ENCODE data around the gene APBB2.
A peak's percentile ranks its signal among the peaks of the same experiment; 100 is the strongest.

Gene APBB2

DNA sequence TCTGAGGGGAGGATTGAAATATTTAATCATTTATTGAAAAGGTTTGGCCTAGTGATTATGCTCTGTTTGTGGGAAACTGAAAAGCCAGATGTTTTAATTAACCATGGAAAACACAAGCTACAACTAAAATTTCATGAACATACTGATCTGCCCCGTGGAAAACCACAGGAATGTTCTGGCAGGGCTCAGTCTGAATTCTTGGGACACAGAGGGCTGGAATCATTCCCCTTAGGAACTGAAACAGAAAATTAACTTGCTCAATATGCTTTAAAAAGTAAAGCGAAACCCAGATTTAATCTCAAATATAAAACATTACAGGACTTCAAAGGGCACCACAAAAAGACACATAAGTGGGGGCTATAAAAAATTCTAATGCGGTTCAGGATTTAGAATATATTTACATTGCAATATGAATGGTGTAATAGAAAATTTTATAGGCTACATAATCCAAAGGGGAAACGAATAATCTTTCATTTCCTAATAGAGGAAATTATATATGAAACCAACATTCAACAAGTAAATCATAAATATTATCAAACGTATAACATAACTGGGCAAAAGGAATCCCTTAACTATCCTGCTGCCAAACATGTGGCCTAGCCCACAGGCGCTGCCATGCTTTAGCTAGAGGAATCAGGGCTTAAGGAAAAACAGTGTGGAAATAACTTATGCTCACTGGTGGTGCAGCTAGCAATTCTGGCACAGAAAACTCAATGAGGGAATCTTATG is 70.9 kb downstream of the APBB2 start:
- no peaks in the 10 kb centered on the region for H3K9me3 ChIP-seq (ENCODE audit: severe bottlenecking)
- no peak overlapping the region for H3K4me3 ChIP-seq (ENCODE audit: severe bottlenecking)
- H3K4me1 ChIP-seq (ENCODE audit: insufficient read depth, poor library complexity, severe bottlenecking) = peaks cover 63% of the 10 kb centered on the region
- H3K36me3 ChIP-seq (ENCODE audit: low read depth) = peaks cover 42% of the 10 kb centered on the region
- TF ChIP-seq, protein P1, sequence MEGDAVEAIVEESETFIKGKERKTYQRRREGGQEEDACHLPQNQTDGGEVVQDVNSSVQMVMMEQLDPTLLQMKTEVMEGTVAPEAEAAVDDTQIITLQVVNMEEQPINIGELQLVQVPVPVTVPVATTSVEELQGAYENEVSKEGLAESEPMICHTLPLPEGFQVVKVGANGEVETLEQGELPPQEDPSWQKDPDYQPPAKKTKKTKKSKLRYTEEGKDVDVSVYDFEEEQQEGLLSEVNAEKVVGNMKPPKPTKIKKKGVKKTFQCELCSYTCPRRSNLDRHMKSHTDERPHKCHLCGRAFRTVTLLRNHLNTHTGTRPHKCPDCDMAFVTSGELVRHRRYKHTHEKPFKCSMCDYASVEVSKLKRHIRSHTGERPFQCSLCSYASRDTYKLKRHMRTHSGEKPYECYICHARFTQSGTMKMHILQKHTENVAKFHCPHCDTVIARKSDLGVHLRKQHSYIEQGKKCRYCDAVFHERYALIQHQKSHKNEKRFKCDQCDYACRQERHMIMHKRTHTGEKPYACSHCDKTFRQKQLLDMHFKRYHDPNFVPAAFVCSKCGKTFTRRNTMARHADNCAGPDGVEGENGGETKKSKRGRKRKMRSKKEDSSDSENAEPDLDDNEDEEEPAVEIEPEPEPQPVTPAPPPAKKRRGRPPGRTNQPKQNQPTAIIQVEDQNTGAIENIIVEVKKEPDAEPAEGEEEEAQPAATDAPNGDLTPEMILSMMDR (IDR thresholded peaks at IDR 0.05; ENCODE audit: poor library complexity, severe bottlenecking) = no peak
- H3K27ac ChIP-seq (ENCODE audit: poor library complexity, severe bottlenecking) = peak overlapping the region; percentile 97
- H3K27me3 ChIP-seq (ENCODE audit: insufficient read depth, poor library complexity, severe bottlenecking) = no peaks in the 10 kb centered on the region
- no peak for DNase-seq (ENCODE audit: low spot score)
- peak; percentile 74 for ATAC-seq (ENCODE audit: low read depth)

DNA sequence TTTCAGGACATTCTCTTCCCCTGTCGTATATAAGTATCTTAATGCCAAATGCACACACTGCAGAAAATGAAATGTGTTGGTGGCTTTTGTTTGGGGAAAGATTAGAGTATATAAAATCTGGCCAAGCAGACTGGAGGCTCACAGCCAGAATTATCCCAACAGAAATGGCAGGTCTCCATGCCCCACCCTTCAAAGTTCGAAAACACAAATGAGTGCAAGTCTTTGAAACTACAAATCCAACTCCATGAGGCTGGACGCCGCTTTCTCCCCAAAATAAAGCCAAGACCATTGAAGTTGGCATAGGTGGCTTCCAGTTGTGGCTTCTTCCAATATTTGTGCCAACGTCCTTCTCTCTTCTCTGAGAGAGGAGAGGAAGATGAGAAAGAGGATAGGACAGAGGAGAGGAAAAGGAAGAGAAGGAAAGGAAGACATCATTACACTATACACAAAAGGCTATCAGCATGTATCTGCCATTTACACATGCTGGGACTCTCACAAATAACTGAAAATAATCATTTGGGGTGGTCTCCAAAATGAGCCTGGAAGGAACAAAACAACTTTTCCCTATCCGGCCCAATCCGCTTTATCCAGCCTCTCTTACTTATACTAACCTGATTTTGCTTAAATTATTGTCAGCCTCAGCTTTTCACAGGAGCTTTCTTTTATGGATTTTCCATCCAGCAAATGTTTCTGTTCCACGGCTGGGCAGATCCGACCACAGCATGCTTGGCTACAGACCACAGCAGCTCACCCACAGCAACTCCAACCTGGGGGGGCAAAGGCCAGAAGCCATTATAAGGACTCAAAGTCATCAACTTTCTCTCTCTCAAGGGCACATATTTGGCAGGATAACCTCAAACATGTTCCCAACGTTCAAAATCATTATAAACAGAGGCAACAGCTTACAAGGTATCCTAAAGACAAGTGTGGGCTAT is 71.7 kb downstream of the APBB2 start:
- Histone ChIP-seq H3K27me3 (ENCODE audit: insufficient read depth, poor library complexity, severe bottlenecking) (no peaks in the 10 kb centered on the region), H3K36me3 (ENCODE audit: low read depth) (peaks cover 47% of the 10 kb centered on the region), H3K27ac (ENCODE audit: poor library complexity, severe bottlenecking) (peak overlapping the region; percentile 97), H3K9me3 (ENCODE audit: severe bottlenecking) (no peaks in the 10 kb centered on the region), H3K4me3 (ENCODE audit: severe bottlenecking) (no peak overlapping the region), H3K4me1 (ENCODE audit: insufficient read depth, poor library complexity, severe bottlenecking) (peaks cover 55% of the 10 kb centered on the region)
- DNase-seq (ENCODE audit: low spot score) (no peak), ATAC-seq (ENCODE audit: low read depth) (no peak)
- TF ChIP-seq, protein P1 (IDR thresholded peaks at IDR 0.05; ENCODE audit: poor library complexity, severe bottlenecking) = no peak

DNA sequence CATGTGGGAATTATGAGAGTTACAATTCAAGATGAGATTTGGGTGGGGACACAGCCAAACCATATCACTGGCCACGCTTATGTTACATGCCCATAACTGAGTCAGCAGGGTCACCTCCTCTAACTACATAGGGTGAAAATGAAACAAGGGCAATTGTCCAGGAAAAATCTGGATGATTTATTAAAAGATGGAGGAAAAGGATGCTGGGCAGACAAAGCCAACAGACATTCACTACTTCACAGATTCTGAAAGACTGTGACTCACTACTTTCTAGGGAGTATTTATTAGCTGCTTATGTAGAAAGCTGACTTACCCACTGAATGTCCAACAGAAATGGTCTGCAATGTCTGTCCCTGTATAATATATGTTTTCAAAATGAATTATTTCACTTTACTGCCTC is 72.4 kb downstream of the APBB2 start:
- ATAC-seq (ENCODE audit: low read depth) (peak; percentile 11; the same call in 1 of the 3 replicates), DNase-seq (ENCODE audit: low spot score) (no peak)
- Histone ChIP-seq H3K36me3 (ENCODE audit: low read depth) (peaks cover 51% of the 10 kb centered on the region), H3K9me3 (ENCODE audit: severe bottlenecking) (no peaks in the 10 kb centered on the region), H3K27me3 (ENCODE audit: insufficient read depth, poor library complexity, severe bottlenecking) (no peaks in the 10 kb centered on the region), H3K4me3 (ENCODE audit: severe bottlenecking) (no peak overlapping the region), H3K4me1 (ENCODE audit: insufficient read depth, poor library complexity, severe bottlenecking) (peaks cover 52% of the 10 kb centered on the region), H3K27ac (ENCODE audit: poor library complexity, severe bottlenecking) (peak overlapping the region; percentile 97)
- TF ChIP-seq, protein P1 (IDR thresholded peaks at IDR 0.05; ENCODE audit: poor library complexity, severe bottlenecking) = no peak

DNA sequence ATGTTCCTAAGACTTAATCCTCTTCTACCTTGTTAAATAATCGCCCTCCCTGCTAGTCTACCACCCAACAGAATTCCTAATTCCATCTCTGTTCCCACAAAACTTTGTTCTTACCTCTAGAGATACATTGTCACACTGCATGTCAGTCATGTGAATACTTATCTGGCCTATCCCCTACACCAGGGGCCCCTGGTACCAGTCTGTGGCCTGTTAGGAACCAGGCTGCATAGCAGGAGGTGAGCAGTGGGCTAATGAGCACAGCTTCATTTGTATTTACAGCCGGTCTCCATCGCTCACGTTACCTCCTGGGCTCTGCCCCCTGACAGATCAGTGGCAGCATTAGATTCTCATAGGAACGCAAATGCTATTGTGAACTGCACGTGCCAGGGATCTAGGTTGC is 73.9 kb downstream of the APBB2 start:
- TF ChIP-seq, protein P1 (IDR thresholded peaks at IDR 0.05; ENCODE audit: poor library complexity, severe bottlenecking) = no peak
- no peak for DNase-seq (ENCODE audit: low spot score)
- no peaks in the 10 kb centered on the region for H3K9me3 ChIP-seq (ENCODE audit: severe bottlenecking)
- no peak for ATAC-seq (ENCODE audit: low read depth)
- peak overlapping the region; percentile 22 for H3K27ac ChIP-seq (ENCODE audit: poor library complexity, severe bottlenecking)
- H3K4me1 ChIP-seq (ENCODE audit: insufficient read depth, poor library complexity, severe bottlenecking) = peaks cover 53% of the 10 kb centered on the region
- no peak overlapping the region for H3K4me3 ChIP-seq (ENCODE audit: severe bottlenecking)
- H3K36me3 ChIP-seq (ENCODE audit: low read depth) = peaks cover 51% of the 10 kb centered on the region
- no peaks in the 10 kb centered on the region for H3K27me3 ChIP-seq (ENCODE audit: insufficient read depth, poor library complexity, severe bottlenecking)

Measured in RWPE2 (cell line).